Right lobe of liver (tissue), 4 donors: ENCODE measurements around the gene SEMA6B.

Source experiments
- CTCF ChIP-seq, 4 donors: fragments of 200-600 bp in 3 of 4; fragments of 450-650 bp in 1 of 4; IDR thresholded peaks; one replicate each; pipeline versions ENCODE4 v1.5.1 to v1.8.0; 2016 to 2022; ENCODE audit warnings: antibody characterized with exemption in 4 of 4, mild to moderate bottlenecking in 2 of 4
- POLR2A ChIP-seq: fragments of 450-650 bp; IDR thresholded peaks from one replicate; pipeline ENCODE4 v1.6.1; 2017; ENCODE audit warnings: antibody characterized with exemption, mild to moderate bottlenecking
- donor health status: DM: no; HTN: no; CAD: no.
- donor health status: DM: no; HTN: no; CAD: no.
- donor health status: DM: no; HTN: yes; CAD: no.

DNA sequence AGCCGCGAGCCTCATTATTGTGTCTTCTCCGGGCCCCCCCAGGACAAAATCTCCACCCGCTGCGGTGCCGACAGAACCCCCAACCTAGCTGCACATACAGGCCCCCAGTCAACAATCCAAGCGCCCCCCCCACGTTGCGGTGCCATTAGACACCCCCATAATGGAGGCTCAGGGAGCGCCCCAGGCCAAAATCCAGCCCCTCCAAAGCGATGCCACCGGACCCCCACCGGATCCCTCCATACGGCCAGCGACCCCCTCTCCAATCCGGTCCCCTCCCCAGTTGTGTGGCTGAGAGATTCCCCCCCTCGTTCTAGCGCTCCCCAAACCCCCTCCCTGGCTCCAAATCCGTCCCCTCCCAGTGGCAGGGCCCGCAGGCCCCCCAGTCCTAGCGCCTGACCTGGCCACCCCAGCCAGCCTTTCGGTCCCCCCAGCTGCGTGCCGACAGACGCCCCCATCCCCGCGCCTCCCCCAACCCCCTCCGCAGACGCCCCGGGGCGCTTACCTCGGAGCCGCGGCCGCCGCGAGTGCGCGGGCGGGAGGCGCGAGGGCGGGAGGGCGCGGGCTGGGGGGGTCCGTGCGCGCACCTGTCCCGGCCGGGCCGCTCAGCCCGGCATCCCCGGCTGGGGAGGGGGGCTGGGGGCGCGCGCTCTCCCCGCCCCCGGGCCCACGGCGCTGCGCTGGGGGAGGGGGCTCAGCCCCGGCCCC lies 21.6 kb upstream of the SEMA6B start:
- TF ChIP-seq CTCF (IDR thresholded peaks at IDR 0.05) = no peak
- no peak for TF ChIP-seq POLR2A
